ENCODE measurements around the gene HDHD5. TPM values are rescaled to one million over a fixed set of nuclear protein-coding genes. Genes with fewer than 3 reads are reported as not detected.
A peak's percentile ranks its signal among the peaks of the same experiment; 100 is the strongest.

The HDHD5 gene
- total RNA-seq, 1 donor from 2014 or later = 30.7 TPM

DNA sequence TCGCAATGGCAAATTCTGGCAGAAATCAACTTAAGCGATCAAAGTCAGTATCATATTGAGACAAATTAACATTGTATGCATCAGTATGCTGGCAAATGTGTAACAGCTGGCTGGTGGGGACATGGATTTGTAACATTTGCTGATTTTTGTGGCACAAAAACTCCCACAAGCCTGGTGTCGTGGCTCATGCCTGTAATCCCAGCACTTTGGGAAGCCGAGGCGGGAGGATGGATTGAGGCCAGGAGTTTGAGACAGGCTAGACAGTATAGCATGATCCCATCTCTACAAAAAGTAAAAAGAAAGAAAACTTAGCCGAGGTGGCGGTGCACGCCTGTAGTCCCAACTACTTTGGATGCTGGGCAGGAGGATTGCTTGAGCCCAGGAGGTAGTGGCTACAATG lies 17.6 kb upstream of the HDHD5 start:
- H3K27ac Mint-ChIP-seq (ENCODE audit: unreplicated experiment) = no peak overlapping the region
- no peaks in the 10 kb centered on the region for H3K27me3 Mint-ChIP-seq (ENCODE audit: unreplicated experiment)
- no peaks in the 10 kb centered on the region for H3K9me3 Mint-ChIP-seq (ENCODE audit: unreplicated experiment)
- H3K36me3 Mint-ChIP-seq (ENCODE audit: unreplicated experiment) = no peaks in the 10 kb centered on the region
- no peak overlapping the region for H3K4me3 Mint-ChIP-seq (ENCODE audit: unreplicated experiment)
- H3K4me1 Mint-ChIP-seq (ENCODE audit: unreplicated experiment) = peaks cover 3% of the 10 kb centered on the region
- DNase-seq (ENCODE audit: extremely low spot score, unreplicated experiment) = no peak
- TF ChIP-seq, protein P1, sequence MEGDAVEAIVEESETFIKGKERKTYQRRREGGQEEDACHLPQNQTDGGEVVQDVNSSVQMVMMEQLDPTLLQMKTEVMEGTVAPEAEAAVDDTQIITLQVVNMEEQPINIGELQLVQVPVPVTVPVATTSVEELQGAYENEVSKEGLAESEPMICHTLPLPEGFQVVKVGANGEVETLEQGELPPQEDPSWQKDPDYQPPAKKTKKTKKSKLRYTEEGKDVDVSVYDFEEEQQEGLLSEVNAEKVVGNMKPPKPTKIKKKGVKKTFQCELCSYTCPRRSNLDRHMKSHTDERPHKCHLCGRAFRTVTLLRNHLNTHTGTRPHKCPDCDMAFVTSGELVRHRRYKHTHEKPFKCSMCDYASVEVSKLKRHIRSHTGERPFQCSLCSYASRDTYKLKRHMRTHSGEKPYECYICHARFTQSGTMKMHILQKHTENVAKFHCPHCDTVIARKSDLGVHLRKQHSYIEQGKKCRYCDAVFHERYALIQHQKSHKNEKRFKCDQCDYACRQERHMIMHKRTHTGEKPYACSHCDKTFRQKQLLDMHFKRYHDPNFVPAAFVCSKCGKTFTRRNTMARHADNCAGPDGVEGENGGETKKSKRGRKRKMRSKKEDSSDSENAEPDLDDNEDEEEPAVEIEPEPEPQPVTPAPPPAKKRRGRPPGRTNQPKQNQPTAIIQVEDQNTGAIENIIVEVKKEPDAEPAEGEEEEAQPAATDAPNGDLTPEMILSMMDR (IDR thresholded peaks at IDR 0.05) = no peak

DNA sequence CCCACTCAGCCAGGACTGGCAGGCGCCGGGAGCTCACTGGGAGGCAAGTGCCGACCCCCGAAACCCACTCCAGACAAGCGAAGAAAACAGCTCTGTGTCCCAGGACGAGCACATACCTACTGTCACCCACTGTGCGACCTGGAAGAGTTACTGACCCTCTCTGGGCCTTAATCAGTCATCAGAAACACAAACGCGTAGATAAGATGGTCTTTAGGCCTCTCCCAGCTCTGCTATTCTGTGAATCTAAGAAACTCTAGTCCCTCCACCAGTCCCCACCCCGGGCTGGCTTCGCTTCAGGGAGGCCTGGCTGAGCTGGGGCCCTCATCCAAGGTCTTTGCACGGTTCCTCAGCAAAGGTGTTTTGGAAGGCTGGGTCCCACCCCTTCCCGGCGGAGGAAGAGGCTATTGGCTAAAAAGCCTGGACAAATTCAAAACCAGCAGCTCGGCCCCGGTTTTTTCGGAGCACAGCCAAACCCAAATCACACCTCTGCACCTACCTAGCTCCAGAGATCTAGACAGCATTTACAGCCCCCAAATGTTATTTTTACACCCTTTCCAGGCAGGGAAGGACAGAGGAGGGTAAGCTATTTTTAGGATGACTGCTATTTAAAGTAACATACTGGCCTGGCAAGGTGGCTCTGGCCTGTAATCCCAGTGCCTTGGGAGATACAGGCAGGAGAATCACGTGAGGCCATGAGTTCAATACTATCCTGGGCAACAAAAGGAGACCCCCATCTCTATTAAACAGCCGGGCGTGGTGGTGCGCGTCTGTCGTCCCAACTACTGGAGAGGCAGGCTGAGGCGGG lies 13.2 kb upstream of the HDHD5 start:
- TF ChIP-seq, protein P1 (IDR thresholded peaks at IDR 0.05) = no peak
- no peaks in the 10 kb centered on the region for H3K9me3 Mint-ChIP-seq (ENCODE audit: unreplicated experiment)
- H3K36me3 Mint-ChIP-seq (ENCODE audit: unreplicated experiment) = no peaks in the 10 kb centered on the region
- H3K27ac Mint-ChIP-seq (ENCODE audit: unreplicated experiment) = peak overlapping the region; percentile 63
- H3K4me3 Mint-ChIP-seq (ENCODE audit: unreplicated experiment) = peak overlapping the region; percentile 70
- peaks cover 11% of the 10 kb centered on the region for H3K4me1 Mint-ChIP-seq (ENCODE audit: unreplicated experiment)
- no peaks in the 10 kb centered on the region for H3K27me3 Mint-ChIP-seq (ENCODE audit: unreplicated experiment)
- no peak for DNase-seq (ENCODE audit: extremely low spot score, unreplicated experiment)

DNA sequence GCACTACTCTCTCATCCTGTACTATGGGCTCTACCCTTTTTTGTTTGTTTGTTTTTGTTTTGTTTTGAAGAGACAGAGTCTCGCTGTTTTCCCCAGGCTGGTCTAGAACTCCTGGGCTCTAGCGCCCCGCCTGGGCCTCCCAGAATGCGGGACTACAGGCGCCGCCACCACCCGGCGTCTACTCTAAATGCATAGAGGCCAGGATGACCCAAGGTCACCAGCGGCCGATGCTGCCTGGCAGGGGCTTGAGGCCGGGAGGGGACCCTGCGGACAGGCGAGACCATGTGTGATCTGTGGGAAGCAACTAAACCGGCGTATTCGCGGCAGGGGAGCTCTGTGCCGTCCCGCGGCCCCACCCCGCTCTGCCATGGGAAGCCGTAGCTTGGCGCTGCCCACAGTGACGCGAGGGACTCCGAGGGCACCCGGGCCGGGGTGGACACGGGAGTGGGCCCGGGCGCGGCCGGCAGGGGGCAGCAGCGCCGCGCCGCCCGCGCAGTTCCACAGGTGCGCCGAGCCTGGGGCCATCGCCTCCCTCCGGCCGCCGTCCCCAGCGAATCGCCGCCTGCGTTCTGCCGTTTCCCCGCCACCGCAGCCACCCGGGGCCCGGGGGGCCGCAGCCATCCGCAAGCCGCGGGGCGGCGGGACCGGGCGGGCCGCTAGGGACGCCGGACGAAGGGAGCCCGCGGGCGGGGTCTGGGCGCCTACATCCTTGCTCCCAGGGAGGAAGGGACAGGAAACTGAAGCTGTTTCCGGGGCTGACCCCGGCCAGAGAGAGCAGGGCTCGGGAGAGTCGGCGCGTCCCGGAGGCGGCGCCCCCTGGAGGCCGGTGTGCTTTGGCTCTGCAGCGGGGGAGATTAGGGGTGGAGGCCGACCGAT lies 12.3 kb upstream of the HDHD5 start:
- no peaks in the 10 kb centered on the region for H3K27me3 Mint-ChIP-seq (ENCODE audit: unreplicated experiment)
- TF ChIP-seq, protein P1 (IDR thresholded peaks at IDR 0.05) = peak; percentile 82
- no peaks in the 10 kb centered on the region for H3K9me3 Mint-ChIP-seq (ENCODE audit: unreplicated experiment)
- H3K4me3 Mint-ChIP-seq (ENCODE audit: unreplicated experiment) = peak overlapping the region; percentile 90
- H3K36me3 Mint-ChIP-seq (ENCODE audit: unreplicated experiment) = no peaks in the 10 kb centered on the region
- peak overlapping the region; percentile 96 for H3K27ac Mint-ChIP-seq (ENCODE audit: unreplicated experiment)
- peaks cover 11% of the 10 kb centered on the region for H3K4me1 Mint-ChIP-seq (ENCODE audit: unreplicated experiment)
- DNase-seq (ENCODE audit: extremely low spot score, unreplicated experiment) = peak; percentile 96

DNA sequence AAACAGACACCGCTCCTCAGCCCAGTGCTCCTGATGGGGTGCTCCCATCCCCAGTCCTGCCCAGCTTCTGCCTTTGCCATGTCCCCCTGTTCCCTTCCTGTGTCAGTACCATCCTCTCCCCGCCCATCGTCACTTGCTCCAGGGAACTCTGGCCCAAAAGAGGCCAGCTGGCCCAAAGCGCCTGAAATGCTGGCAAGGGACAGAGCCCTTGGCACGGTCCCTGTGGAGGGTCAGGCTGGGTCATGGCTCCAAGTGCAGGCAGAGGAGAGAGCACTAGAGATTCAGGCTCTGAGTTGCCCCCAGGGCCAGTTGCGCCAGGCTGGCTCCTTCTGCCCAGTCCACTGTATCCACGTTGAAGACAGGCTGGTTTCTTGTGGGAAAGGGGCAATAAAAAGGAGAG lies 8.4 kb upstream of the HDHD5 start:
- H3K4me3 Mint-ChIP-seq (ENCODE audit: unreplicated experiment) = no peak overlapping the region
- TF ChIP-seq, protein P1 (IDR thresholded peaks at IDR 0.05) = no peak
- no peak overlapping the region for H3K27ac Mint-ChIP-seq (ENCODE audit: unreplicated experiment)
- no peak for DNase-seq (ENCODE audit: extremely low spot score, unreplicated experiment)
- H3K4me1 Mint-ChIP-seq (ENCODE audit: unreplicated experiment) = peaks cover 11% of the 10 kb centered on the region
- no peaks in the 10 kb centered on the region for H3K9me3 Mint-ChIP-seq (ENCODE audit: unreplicated experiment)
- no peaks in the 10 kb centered on the region for H3K36me3 Mint-ChIP-seq (ENCODE audit: unreplicated experiment)
- no peaks in the 10 kb centered on the region for H3K27me3 Mint-ChIP-seq (ENCODE audit: unreplicated experiment)
